ENCODE measurements around the gene C12orf60. TPM values are rescaled to one million over a fixed set of nuclear protein-coding genes. Genes with fewer than 3 reads are reported as not detected.

The C12orf60 gene
- total and polyA plus RNA-seq, 2 of the 8 experiments (the other 6 are each of a cell fraction or from before 2014, with no cell fraction given), result 1.2 to 1.5 TPM

DNA sequence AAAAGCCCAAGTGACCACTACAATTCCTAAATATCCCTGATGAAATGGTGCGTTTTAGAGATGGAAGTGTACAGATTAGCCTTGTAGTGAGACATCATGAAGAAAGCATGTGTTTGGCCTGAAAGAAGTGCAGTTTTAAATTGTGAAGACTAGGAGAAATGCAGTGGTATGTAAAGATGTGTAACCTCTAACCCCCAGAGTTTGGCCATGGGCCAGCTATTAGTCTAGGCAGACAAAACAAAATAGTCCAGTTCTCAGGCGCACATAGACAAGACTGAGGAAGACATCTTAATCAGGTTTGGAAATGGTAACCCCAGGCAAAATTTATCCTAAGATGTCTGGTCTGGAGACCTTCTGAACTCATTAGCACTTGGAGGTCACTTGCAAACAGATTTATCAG, 23.6 kb upstream of the C12orf60 start (continued):
- TF ChIP-seq TAF7 (optimal IDR thresholded peaks at IDR 0.05; ENCODE audit: borderline replicate concordance, low read depth, low read length) (no peak), NRF1 (IDR thresholded peaks at IDR 0.05; ENCODE audit: low read depth, low read length) (no peak)
- TF ChIP-seq, protein P1, sequence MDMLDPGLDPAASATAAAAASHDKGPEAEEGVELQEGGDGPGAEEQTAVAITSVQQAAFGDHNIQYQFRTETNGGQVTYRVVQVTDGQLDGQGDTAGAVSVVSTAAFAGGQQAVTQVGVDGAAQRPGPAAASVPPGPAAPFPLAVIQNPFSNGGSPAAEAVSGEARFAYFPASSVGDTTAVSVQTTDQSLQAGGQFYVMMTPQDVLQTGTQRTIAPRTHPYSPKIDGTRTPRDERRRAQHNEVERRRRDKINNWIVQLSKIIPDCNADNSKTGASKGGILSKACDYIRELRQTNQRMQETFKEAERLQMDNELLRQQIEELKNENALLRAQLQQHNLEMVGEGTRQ (IDR thresholded peaks at IDR 0.05; ENCODE audit: low read length), result no peak

Measured in H1 (cell line).